Cortex of kidney (tissue), 1 donor: ENCODE measurements around the gene E2F2.

ENCODE experiments used
- DNase-seq: peaks from one replicate; lab custom pipeline; 2025; lab: John Stamatoyannopoulos, UW

Gene E2F2

GRCh38 chr1:23562137-23562876 is 31.3 kb upstream of the E2F2 start:
- DNase-seq, result peak; percentile 73

- DNase-seq, result no peak
Measured at GRCh38 chr1:23561813-23562100, 30.7 kb upstream of the E2F2 start.

- no peak for DNase-seq
Measured at GRCh38 chr1:23561076-23561812, 30.2 kb upstream of the E2F2 start.

- no peak for DNase-seq
Measured at GRCh38 chr1:23559985-23560741, 29.1 kb upstream of the E2F2 start.

- DNase-seq, result no peak
Measured at GRCh38 chr1:23559136-23559984, 28.3 kb upstream of the E2F2 start, which contains the start of gene ID3. TSS of gene ID3 (minus strand) at chr1:23559501. CDS start at chr1:23559426, 75 bp downstream.

GRCh38 chr1:23558872-23559135 is 27.8 kb upstream of the E2F2 start:
- DNase-seq, result no peak

- DNase-seq, result no peak
Measured at GRCh38 chr1:23558140-23558871, 27.3 kb upstream of the E2F2 start.

GRCh38 chr1:23557471-23558124 is 26.6 kb upstream of the E2F2 start:
- no peak for DNase-seq

GRCh38 chr1:23556635-23557470 is 25.8 kb upstream of the E2F2 start:
- DNase-seq, result no peak

- DNase-seq, result no peak
Measured at GRCh38 chr1:23555986-23556634, 25.1 kb upstream of the E2F2 start.

- DNase-seq, result no peak
Measured at GRCh38 chr1:23555270-23555985, 24.4 kb upstream of the E2F2 start.

GRCh38 chr1:23554481-23555269 is 23.6 kb upstream of the E2F2 start:
- DNase-seq, result no peak

GRCh38 chr1:23554127-23554480 is 23.1 kb upstream of the E2F2 start:
- no peak for DNase-seq

- DNase-seq, result no peak
Measured at GRCh38 chr1:23553231-23554126, 22.4 kb upstream of the E2F2 start.

- no peak for DNase-seq
Measured at GRCh38 chr1:23551849-23552248, 20.8 kb upstream of the E2F2 start.

GRCh38 chr1:23548704-23549143 is 17.7 kb upstream of the E2F2 start:
- DNase-seq, result no peak
